ENCODE results near the gene IL1RAPL1.

The IL1RAPL1 gene

GRCh38 chrX:28854637-28855036, 267.4 kb downstream of the IL1RAPL1 start:
- no peak for TF ChIP-seq CTCF (IDR thresholded peaks at IDR 0.05)

- TF ChIP-seq CTCF (IDR thresholded peaks at IDR 0.05), result no peak
Measured at GRCh38 chrX:28876408-28876807, 289.2 kb downstream of the IL1RAPL1 start.

DNA sequence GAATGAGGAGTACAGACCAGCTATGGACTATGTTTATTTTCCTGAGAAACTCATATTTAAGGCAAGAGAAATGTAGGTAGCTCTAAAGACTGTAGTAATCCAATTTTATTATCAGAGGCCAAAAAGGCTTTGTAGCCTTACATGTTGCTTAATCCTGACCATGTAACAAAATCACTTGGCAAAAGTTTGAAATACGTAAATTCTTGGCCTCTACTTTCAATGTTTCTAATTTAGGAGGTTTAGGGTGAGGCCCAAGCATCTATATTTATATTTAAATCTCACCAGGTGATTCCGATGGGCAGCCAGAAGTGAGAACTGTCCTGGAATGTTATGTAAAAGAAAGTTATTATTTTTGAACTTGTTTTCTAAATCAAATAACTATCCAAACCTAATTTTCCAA, 289.7 kb downstream of the IL1RAPL1 start:
- no peak for TF ChIP-seq CTCF (IDR thresholded peaks at IDR 0.05)

- TF ChIP-seq CTCF (IDR thresholded peaks at IDR 0.05), result no peak
Measured at GRCh38 chrX:28880136-28880535, 292.9 kb downstream of the IL1RAPL1 start.

GRCh38 chrX:28884823-28885222, 297.6 kb downstream of the IL1RAPL1 start:
- no peak for TF ChIP-seq CTCF (IDR thresholded peaks at IDR 0.05)

GRCh38 chrX:28888416-28888815, 301.2 kb downstream of the IL1RAPL1 start:
- TF ChIP-seq CTCF (IDR thresholded peaks at IDR 0.05), result no peak

DNA sequence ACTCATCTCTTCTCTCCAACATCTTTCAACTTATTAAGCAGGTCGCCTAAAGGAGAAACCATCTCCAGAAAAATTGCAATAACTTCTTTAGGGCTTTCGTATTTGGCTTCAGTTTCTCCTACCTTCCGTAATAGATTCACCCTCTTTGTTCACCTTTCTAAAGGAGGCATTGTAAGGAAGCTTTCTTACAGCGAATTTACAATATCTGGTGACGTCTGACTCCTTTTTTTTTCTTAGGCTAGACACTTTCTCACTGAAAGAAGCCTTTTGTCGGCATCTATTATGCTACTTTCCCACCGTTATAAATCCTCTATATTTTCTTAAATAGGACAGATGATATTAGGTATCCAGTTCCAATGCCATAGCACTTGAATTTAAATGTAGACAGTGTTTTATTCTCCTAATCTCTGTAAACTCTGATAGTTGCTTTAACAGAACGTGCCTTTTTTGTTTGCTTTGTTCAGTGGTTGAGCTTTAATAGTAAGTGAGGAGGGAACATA, 302.4 kb downstream of the IL1RAPL1 start:
- TF ChIP-seq CTCF (IDR thresholded peaks at IDR 0.05), result no peak

DNA sequence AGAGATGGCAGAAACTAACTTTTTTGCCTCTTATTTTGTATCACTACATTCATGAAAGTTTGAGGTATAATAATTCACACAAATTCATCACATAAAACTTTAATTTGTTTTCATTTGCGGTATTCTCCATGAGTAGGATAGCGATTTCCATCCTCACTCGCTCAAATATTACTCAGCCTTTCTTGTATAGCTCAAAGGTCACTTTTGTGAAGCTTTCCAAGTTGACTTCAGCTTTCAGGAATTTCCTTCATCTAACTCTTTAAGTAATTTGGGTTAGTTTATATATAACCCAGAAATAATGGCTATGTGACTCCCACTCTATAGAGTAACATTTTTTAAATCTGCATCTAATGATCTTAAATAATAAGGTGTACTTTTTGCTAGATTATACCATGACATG, 314.4 kb downstream of the IL1RAPL1 start:
- TF ChIP-seq CTCF (IDR thresholded peaks at IDR 0.05), result no peak

Measured in LNCAP (cell line).